Tibial nerve (tissue), 4 donors: ENCODE results near the gene GALNT12.

Source experiments
- EP300 ChIP-seq, 2 donors: sonication (generic); formaldehyde crosslinking; IDR thresholded peaks; one replicate each; pipeline ENCODE4 v1.6.1; 2017; ENCODE audit warnings: antibody characterized with exemption in 2 of 2, mild to moderate bottlenecking in 1 of 2
- POLR2A ChIP-seq, 2 donors: fragments of 450-650 bp; IDR thresholded peaks; one replicate each; pipeline ENCODE4 v1.6.1; 2017; ENCODE audit warnings: antibody characterized with exemption in 2 of 2, mild to moderate bottlenecking in 2 of 2, moderate library complexity in 2 of 2
- TF ChIP-seq, protein P1 (sequence below), 5 experiments: fragments of 200-600 bp in 3 of 5; fragments of 450-650 bp in 2 of 5; sonication (generic) in 3 of 5; IDR thresholded peaks; one replicate each; pipeline ENCODE4 v1.5.1; 2016 to 2019; ENCODE audit warnings: antibody characterized with exemption in 5 of 5, mild to moderate bottlenecking in 3 of 5, moderate library complexity in 2 of 5

DNA sequence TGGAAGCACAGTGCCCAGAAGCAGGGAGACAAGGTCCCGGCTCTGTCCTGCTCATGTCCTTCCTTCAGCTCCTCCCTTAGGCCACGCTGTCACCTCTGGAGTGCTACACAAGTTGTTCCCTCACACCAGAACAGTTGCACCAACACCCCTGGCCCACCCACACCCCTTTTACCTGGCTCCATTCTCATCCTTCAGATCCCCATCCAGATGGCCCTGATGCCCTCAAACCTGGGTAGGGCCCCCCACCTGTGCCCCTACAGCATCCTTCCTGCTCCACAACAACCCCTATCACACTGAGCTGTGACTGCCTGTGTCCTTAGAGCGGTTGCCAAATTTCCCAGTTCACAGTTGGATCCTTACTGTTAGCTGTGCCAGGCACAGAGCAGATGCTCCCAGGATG lies 40.3 kb upstream of the GALNT12 start:
- TF ChIP-seq, protein P1, sequence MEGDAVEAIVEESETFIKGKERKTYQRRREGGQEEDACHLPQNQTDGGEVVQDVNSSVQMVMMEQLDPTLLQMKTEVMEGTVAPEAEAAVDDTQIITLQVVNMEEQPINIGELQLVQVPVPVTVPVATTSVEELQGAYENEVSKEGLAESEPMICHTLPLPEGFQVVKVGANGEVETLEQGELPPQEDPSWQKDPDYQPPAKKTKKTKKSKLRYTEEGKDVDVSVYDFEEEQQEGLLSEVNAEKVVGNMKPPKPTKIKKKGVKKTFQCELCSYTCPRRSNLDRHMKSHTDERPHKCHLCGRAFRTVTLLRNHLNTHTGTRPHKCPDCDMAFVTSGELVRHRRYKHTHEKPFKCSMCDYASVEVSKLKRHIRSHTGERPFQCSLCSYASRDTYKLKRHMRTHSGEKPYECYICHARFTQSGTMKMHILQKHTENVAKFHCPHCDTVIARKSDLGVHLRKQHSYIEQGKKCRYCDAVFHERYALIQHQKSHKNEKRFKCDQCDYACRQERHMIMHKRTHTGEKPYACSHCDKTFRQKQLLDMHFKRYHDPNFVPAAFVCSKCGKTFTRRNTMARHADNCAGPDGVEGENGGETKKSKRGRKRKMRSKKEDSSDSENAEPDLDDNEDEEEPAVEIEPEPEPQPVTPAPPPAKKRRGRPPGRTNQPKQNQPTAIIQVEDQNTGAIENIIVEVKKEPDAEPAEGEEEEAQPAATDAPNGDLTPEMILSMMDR (IDR thresholded peaks at IDR 0.05) = no peak
- TF ChIP-seq EP300 (IDR thresholded peaks at IDR 0.05) (no peak), POLR2A (IDR thresholded peaks at IDR 0.05) (no peak)
